Inflammatory macrophage (primary cell): ENCODE results near the gene UBA6.
"Not testable (repeated sequence)": the region's sequence is repeated elsewhere in the genome, so short reads cannot be mapped to it uniquely, and the experiment has no call there.

Experiments
- DNase-seq, 2 donors: peaks; one replicate each; pipeline ENCODE4 v3.0.0-alpha.2; 2020 to 2022

The UBA6 gene

DNA sequence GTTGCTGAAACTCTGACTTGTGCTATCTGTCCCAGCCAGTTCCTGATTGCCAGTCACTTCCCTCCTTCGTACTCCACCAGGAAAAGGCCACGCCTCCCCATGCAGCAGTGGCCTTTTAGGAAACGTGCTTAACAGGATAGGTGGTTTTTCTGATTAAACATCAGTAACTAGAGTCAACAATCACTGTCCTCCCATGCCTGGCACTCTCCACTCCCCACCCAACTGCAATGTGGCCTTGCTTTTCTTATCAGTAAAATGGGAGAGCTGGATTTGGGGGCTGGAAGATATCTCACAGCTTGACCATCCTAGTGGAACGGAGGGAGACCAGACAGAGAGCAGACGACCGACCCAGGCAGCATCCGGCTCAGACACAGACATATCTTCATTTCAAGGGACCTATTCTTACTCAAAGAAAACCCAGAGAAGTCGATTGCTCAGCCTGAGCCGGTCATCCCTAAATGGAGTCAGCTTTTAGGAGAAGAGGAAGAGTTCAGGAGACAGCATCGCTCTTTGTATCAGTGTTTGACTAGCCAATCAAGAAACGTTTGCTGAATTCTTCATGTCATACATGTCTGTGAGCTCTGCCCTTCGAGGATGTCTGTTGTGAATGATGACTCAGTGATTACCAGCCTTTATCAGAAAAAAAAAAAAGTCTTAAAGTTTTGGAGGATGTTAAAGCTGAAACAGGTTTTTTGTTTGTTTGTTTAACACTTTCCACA lies 12.7 kb upstream of the UBA6 start:
- no peak for DNase-seq

- no peak for DNase-seq
These were observed 11.9 kb upstream of the UBA6 start for GRCh38 chr4:67712650-67713528.

DNA sequence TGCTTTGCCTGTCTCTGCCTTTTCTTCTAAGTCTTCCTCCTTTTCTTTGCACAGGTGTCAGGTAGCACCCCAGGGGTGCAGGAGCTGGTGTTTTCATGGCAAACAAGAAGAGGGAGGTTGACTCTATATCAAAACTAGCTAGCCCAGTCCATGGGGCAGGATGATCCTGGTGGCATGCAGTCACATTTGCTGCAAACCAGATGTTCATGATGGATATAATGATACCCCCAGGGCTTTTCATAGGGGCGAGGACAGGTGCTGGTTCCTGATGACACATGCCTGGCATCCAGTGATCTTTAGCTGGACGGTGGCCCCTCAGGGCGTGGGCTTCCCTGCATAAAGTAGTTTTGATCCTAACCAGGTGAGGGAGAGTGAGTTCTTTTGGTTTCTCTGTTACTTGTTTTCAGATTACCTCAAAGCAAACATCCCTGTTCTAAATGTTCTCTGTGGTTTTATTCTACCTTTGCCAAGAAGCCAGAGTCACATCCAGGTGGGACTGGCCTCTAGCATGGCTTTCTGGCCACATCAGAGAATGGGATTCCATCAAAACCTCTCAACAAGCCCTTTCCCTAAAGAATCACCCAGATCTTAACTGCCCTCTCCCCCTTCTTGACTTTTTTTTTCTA lies 11.2 kb upstream of the UBA6 start:
- DNase-seq: no peak

GRCh38 chr4:67706682-67707081 lies 5.7 kb upstream of the UBA6 start:
- DNase-seq: not testable (repeated sequence)

DNA sequence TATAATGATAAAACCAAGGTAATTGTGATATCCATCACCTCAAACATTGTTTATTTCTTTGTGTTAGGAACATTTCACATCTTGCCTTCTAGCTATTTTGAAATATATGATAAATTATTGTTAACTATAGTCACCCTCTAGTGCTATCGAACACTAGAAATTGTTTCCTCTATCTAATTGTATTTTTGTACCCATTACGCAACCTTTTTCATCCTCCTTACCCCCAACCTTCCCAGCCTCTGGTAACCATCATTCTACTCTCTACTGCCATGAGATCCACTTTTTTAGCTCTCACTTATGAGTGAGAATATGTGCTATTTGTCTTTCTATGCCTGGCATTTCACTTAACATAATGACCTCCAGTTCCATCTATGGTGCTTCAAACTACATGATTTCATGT lies 3.9 kb upstream of the UBA6 start:
- no peak for DNase-seq

DNA sequence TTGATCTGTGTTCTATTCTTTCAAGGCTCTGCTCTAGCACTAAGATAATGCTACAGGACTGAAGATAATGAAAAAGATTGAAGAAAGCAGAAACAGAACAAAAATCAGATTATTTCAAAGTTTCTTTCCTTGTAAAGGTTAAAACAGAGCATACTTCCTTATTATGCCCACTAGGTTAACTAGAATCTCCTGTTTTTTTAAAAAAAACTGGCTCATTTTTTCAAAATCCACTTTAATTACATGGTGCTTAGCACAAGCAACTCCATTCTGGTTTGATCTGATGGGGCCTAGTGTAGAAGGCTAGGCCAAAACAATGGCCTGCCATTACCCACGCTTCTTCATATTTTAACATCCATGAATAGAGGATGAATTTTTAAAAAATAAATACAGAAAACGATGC lies 1.2 kb upstream of the UBA6 start:
- no peak for DNase-seq

GRCh38 chr4:67701517-67701850 lies 529 bp upstream of the UBA6 start:
- DNase-seq: peak; percentile 18 to 25

DNA sequence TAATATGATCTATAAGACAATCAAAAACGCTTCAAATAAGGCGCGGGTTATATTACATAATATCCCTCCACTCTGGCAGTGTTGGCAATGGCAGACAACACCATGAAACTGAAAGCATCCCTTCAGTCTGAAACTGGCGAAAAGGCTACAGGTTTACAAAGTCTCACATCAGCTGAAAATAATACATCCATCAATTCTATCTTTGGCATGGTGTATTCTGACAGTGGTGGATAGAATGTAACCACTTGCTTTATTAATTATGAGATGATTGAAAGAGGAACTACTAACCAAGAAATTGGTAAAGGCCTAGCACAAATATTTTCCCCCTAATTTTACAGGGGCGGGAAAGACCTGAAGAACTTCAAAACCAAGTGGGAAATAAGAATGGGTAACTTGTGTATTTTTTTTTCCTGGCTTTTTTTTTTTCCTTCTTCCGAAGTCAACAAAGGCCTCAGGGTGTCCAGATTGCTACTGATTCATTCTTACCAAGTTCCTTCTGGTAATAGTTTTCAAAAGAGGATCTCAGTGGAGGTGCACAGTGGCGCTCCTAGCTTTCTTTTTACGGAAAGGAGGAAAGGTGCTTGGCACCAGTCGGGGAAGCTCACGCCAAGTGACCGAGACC lies 728 bp downstream of the UBA6 start:
- peak; percentile 13 to 37 for DNase-seq

GRCh38 chr4:67699603-67700002 lies 1.4 kb downstream of the UBA6 start:
- DNase-seq: no peak

GRCh38 chr4:67697860-67698687 lies 2.9 kb downstream of the UBA6 start:
- DNase-seq: no peak

- DNase-seq: no peak
These were observed 4.9 kb downstream of the UBA6 start for GRCh38 chr4:67696061-67696460.

- no peak for DNase-seq
These were observed 6.3 kb downstream of the UBA6 start for GRCh38 chr4:67694662-67695061.

- DNase-seq: peak; percentile 41 to 72
These were observed 9.6 kb downstream of the UBA6 start for GRCh38 chr4:67691328-67691727.

DNA sequence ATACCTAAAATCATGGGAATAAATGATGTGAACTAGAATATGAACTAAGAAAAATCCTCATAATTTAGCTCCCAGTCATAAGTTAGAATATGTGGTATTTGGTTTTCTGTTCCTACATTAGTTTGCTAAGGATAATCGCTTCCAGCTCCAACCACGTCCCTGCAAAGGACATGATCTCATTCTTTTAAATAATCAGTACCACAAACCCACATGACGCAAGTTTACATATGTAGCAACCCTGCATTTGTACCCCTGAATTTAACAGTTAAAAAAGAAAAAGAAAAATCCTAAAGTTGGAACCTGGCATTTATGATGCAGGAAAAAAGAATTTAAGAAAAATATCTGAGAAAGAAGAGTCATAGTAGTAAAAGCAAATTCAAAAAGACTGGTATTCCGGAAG lies 13.3 kb downstream of the UBA6 start:
- no peak for DNase-seq

DNA sequence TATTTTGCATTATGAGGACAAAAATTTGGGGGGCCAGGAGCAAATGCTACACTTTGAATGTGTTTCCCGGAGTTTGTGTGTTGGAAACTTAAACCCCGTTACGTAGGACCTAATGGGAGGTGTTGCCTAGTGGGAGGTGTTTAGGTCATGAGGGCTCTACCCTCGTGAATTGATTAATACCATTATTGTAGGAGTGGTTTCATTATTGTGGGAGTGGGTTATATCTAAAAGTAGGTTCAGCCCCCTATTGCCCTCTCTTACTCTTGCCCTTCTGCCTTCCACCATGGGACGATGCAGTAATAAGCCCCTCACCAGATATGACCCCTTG lies 15.5 kb downstream of the UBA6 start:
- DNase-seq: no peak

- no peak for DNase-seq
These were observed 16.0 kb downstream of the UBA6 start for GRCh38 chr4:67684839-67685531.

- DNase-seq: no peak
These were observed 18.7 kb downstream of the UBA6 start for GRCh38 chr4:67682266-67682665.

- peak in 1 of 2 donors; percentile 8 for DNase-seq
These were observed 20.3 kb downstream of the UBA6 start for GRCh38 chr4:67680581-67681222.

GRCh38 chr4:67678612-67679011 lies 22.3 kb downstream of the UBA6 start:
- DNase-seq: no peak

DNA sequence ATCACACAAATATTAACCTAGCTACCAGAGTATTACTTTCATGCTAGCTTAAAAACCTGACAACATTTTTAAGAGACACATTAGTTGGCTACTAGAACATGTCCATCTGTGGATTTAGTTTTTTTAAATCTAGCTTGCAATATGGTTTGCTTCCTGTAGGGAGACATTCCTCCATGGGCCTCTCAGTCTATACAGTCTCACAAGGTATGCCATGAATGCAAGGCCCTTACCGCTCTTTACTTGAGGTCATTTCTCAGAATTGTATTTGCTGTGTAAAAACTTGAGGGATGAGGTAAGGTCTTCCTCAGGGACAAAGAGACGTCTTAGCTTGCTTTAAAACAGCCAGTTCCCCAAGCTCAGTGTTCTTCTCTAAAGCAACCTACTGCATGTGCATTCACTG lies 26.9 kb downstream of the UBA6 start:
- no peak for DNase-seq

- DNase-seq: no peak
These were observed 32.6 kb downstream of the UBA6 start for GRCh38 chr4:67668315-67668714.
